ENCODE measurements around the gene C2CD3.

The C2CD3 gene

DNA sequence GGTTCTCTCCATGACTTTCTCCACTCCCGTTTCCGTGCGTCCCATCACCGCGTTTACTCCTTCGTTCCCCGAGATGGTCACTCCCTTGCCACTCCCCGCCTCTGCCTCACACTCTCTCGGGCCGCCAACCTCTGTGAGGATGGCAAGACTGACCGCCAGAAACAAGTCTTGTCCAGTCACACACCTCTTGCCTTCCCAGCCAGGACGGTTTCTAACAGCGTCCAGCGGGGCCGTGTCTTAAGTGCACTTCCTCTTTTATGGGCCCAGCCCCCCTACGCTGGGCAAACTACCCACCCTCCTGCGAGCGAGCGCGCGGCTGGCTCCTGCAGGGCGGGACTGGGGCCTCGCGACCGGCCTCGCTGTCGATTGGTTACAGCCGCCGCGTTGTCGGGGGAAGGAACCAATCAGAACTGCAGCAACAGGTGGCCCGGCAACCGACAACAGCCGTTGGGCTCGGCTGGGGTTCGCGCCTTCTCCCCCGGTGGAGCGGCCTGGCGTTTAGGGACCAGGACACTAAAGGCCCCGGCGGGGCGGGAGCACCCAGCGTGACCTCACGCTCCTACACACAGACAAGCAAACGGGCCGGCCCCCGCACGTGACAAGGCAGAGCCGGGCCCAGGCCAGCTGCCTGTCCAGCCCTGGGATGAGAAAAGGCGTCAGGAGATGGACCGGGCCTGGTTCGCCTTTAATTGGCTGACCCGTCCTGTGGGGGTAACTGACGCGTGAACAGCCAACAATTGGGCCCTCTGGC, 187.6 kb downstream of the C2CD3 start:
- Histone ChIP-seq H3K4me3 (ENCODE audit: low read length) (peak overlapping the region; percentile 96), H3K4me2 (ENCODE audit: low read length) (peak overlapping the region; percentile 98), H2AFZ (ENCODE audit: low read depth, low read length) (peak overlapping the region; percentile 25; the same call in 1 of the 2 replicates), H3K4me1 (ENCODE audit: low read length) (peaks cover 58% of the 10 kb centered on the region), H3K79me2 (ENCODE audit: low read length) (peaks cover 45% of the 10 kb centered on the region), H4K20me1 (ENCODE audit: insufficient read depth, low read length) (peaks cover 23% of the 10 kb centered on the region), H3K9ac (ENCODE audit: low read length) (peak overlapping the region; percentile 99), H3K9me3 (ENCODE audit: insufficient read depth, low read length) (no peaks in the 10 kb centered on the region), H3K27me3 (ENCODE audit: low read depth, low read length) (no peaks in the 10 kb centered on the region), H3K36me3 (replicated peaks; ENCODE audit: low read depth, low read length) (peaks cover 38% of the 10 kb centered on the region), H3K27ac (ENCODE audit: low read length) (peak overlapping the region; percentile 95)
- TF ChIP-seq, protein P1, sequence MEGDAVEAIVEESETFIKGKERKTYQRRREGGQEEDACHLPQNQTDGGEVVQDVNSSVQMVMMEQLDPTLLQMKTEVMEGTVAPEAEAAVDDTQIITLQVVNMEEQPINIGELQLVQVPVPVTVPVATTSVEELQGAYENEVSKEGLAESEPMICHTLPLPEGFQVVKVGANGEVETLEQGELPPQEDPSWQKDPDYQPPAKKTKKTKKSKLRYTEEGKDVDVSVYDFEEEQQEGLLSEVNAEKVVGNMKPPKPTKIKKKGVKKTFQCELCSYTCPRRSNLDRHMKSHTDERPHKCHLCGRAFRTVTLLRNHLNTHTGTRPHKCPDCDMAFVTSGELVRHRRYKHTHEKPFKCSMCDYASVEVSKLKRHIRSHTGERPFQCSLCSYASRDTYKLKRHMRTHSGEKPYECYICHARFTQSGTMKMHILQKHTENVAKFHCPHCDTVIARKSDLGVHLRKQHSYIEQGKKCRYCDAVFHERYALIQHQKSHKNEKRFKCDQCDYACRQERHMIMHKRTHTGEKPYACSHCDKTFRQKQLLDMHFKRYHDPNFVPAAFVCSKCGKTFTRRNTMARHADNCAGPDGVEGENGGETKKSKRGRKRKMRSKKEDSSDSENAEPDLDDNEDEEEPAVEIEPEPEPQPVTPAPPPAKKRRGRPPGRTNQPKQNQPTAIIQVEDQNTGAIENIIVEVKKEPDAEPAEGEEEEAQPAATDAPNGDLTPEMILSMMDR (IDR thresholded peaks at IDR 0.05; ENCODE audit: low read depth, low read length) = no peak
- TF ChIP-seq EZH2phosphoT487 (IDR thresholded peaks at IDR 0.05; ENCODE audit: low read depth) = no peak

GRCh38 chr11:73982595-73982989, 188.2 kb downstream of the C2CD3 start, which contains the start of gene UCP2:
Gene UCP2, minus strand, starts transcription at chr11:73982843. Its CDS starts 4,465 bp downstream, at chr11:73978378.
- peak within 1 kb of the TSS; percentile 25; the same call in 1 of the 2 replicates for H2AFZ ChIP-seq (ENCODE audit: low read depth, low read length)
- H3K27me3 ChIP-seq (ENCODE audit: low read depth, low read length) = no peaks in the 10 kb centered on the region
- peaks cover 28% of the 10 kb centered on the region for H4K20me1 ChIP-seq (ENCODE audit: insufficient read depth, low read length)
- peaks cover 62% of the 10 kb centered on the region for H3K4me1 ChIP-seq (ENCODE audit: low read length)
- peak within 1 kb of the TSS; percentile 96 for H3K4me3 ChIP-seq (ENCODE audit: low read length)
- H3K36me3 ChIP-seq (replicated peaks; ENCODE audit: low read depth, low read length) = peaks cover 44% of the 10 kb centered on the region
- H3K4me2 ChIP-seq (ENCODE audit: low read length) = peak within 1 kb of the TSS; percentile 98
- H3K9me3 ChIP-seq (ENCODE audit: insufficient read depth, low read length) = no peaks in the 10 kb centered on the region
- peak within 1 kb of the TSS; percentile 95 for H3K27ac ChIP-seq (ENCODE audit: low read length)
- H3K79me2 ChIP-seq (ENCODE audit: low read length) = peaks cover 51% of the 10 kb centered on the region
- peak within 1 kb of the TSS; percentile 99 for H3K9ac ChIP-seq (ENCODE audit: low read length)
- TF ChIP-seq EZH2phosphoT487 (IDR thresholded peaks at IDR 0.05; ENCODE audit: low read depth) = no peak
- TF ChIP-seq, protein P1 (IDR thresholded peaks at IDR 0.05; ENCODE audit: low read depth, low read length) = no peak

GRCh38 chr11:73981051-73981805, 189.6 kb downstream of the C2CD3 start:
- Histone ChIP-seq H3K4me3 (ENCODE audit: low read length) (peak overlapping the region; percentile 96), H3K4me2 (ENCODE audit: low read length) (peak overlapping the region; percentile 98), H4K20me1 (ENCODE audit: insufficient read depth, low read length) (peaks cover 42% of the 10 kb centered on the region), H3K9me3 (ENCODE audit: insufficient read depth, low read length) (no peaks in the 10 kb centered on the region), H3K27me3 (ENCODE audit: low read depth, low read length) (no peaks in the 10 kb centered on the region), H3K9ac (ENCODE audit: low read length) (peak overlapping the region; percentile 99), H3K27ac (ENCODE audit: low read length) (peak overlapping the region; percentile 95), H2AFZ (ENCODE audit: low read depth, low read length) (no peak overlapping the region), H3K4me1 (ENCODE audit: low read length) (peaks cover 55% of the 10 kb centered on the region), H3K79me2 (ENCODE audit: low read length) (peaks cover 55% of the 10 kb centered on the region), H3K36me3 (replicated peaks; ENCODE audit: low read depth, low read length) (peaks cover 58% of the 10 kb centered on the region)
- no peak for TF ChIP-seq EZH2phosphoT487 (IDR thresholded peaks at IDR 0.05; ENCODE audit: low read depth)
- TF ChIP-seq, protein P1 (IDR thresholded peaks at IDR 0.05; ENCODE audit: low read depth, low read length) = no peak
